Activated CD8-positive, alpha-beta T cell treated with anti-CD3 and anti-CD28 coated beads, Interleukin-2, amount 10 ng/mL, durations not matched to agents 7 days and 5 days (primary cell): Measurements from ENCODE around the gene ZNF594. TPM values are rescaled to one million over a fixed set of nuclear protein-coding genes. Genes with fewer than 3 reads are reported as not detected.
"Not testable (repeated sequence)": the region's sequence is repeated elsewhere in the genome, so short reads cannot be mapped to it uniquely, and the experiment has no call there.

Experiments
- ATAC-seq: fragments of 150-1000 bp; cut with Tn5 transposase; one replicate; pipeline ENCODE4 v1.10.0; 2021; ENCODE audit warnings: moderate library complexity
- CTCF ChIA-PET: fragments of 350-600 bp; sonication (Branson Sonifier 250); formaldehyde crosslinking; loops from one replicate; lab custom pipeline; 2021; ENCODE audit warnings: antibody characterized with exemption; lab: Charles Lee
- POLR2A ChIA-PET: fragments of 350-600 bp; sonication (Branson Sonifier 250); formaldehyde crosslinking; loops from one replicate; lab custom pipeline; 2021; ENCODE audit warnings: antibody characterized with exemption; lab: Charles Lee
- DNase-seq: peaks from one replicate; pipeline ENCODE4 v3.0.0-alpha.2; 2020
- H3K27ac Mint-ChIP-seq: one replicate; pipeline ENCODE4 v1.8.0; 2021; ENCODE audit warnings: mild to moderate bottlenecking, mixed read lengths
- H3K27me3 Mint-ChIP-seq: one replicate; pipeline ENCODE4 v1.8.0; 2021; ENCODE audit warnings: low read depth, mixed read lengths
- H3K36me3 Mint-ChIP-seq: one replicate; pipeline ENCODE4 v1.8.0; 2021; ENCODE audit warnings: low read depth, mixed read lengths
- H3K4me1 Mint-ChIP-seq: one replicate; pipeline ENCODE4 v1.8.0; 2021; ENCODE audit warnings: low read depth, mixed read lengths
- H3K4me3 Mint-ChIP-seq: one replicate; pipeline ENCODE4 v1.8.0; 2021; ENCODE audit warnings: mild to moderate bottlenecking, mixed read lengths
- H3K9me3 Mint-ChIP-seq: one replicate; pipeline ENCODE4 v1.8.0; 2022; ENCODE audit warnings: mixed read lengths; ENCODE audit not compliant: insufficient read depth
- total RNA-seq, 2 experiments: library from RNA; stranded (reverse); gene quantifications; one replicate each; pipeline ENCODE4 v1.2.3, GENCODE V29; 2021

Gene ZNF594
- total RNA-seq, 2 experiments from 2014 or later: 11.8 to 12.7 TPM

DNA sequence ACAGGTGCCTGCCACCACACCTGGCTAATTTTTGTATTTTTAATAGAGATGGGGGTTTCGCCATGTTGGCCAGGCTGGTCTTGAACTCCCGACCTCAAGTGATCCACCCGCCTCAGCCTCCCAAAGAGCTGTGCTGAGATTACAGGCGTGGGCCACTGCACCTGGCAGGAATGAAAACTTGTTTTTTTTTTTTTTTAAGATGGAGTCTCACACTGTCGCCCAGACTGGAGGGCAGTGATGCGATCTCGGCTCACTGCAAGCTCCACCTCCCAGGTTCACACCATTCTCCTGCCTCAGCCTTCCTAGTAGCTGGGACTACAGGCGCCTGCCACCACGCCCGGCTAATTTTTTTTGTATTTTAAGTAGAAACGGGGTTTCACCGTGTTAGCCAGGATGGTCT, 30.2 kb upstream of the ZNF594 start:
- CTCF ChIA-PET, H3K27ac Mint-ChIP-seq, H3K27me3 Mint-ChIP-seq, H3K9me3 Mint-ChIP-seq, H3K4me3 Mint-ChIP-seq, DNase-seq, H3K36me3 Mint-ChIP-seq, POLR2A ChIA-PET, ATAC-seq: not testable (repeated sequence)
- H3K4me1 Mint-ChIP-seq: peaks cover 24% of the 10 kb centered on the region

GRCh38 chr17:5220074-5220473, 28.4 kb upstream of the ZNF594 start:
- no peaks in the 10 kb centered on the region for H3K27me3 Mint-ChIP-seq
- CTCF ChIA-PET: interaction anchor here (1.2 kb wide), 1 partner anchor 18 kb away, joined by 3 read pairs; no protein-coding TSS in a partner anchor
- H3K27ac Mint-ChIP-seq: no peak overlapping the region
- H3K4me1 Mint-ChIP-seq: peaks cover 9% of the 10 kb centered on the region
- H3K36me3 Mint-ChIP-seq: no peaks in the 10 kb centered on the region
- no peaks in the 10 kb centered on the region for H3K9me3 Mint-ChIP-seq
- no peak overlapping the region for H3K4me3 Mint-ChIP-seq
- ATAC-seq (no peak), DNase-seq (no peak)
- POLR2A ChIA-PET: no interaction called here

DNA sequence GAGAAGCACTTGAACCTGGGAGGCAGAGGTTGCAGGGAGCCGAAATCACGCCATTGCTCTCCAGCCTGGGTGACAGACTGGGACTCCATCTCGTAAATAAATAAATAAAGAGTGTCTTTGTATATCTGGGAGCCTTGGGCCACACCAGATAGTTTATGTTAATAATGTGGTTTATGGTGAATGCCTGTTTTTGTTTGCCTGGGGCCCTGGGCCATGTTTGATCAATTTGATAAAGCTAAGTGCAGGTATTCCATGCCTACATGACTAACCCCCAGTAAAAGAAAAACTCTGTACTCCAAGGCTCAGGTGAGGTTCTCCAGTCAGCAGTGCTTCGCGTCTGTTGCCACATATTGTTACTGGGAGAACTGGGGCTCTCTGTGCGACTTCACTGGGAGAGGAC, 27.9 kb upstream of the ZNF594 start:
- no peaks in the 10 kb centered on the region for H3K9me3 Mint-ChIP-seq
- ATAC-seq: no peak
- CTCF ChIA-PET: no interaction called here
- no peaks in the 10 kb centered on the region for H3K27me3 Mint-ChIP-seq
- no peak for DNase-seq
- no peak overlapping the region for H3K4me3 Mint-ChIP-seq
- peaks cover 9% of the 10 kb centered on the region for H3K4me1 Mint-ChIP-seq
- POLR2A ChIA-PET: no interaction called here
- no peaks in the 10 kb centered on the region for H3K36me3 Mint-ChIP-seq
- H3K27ac Mint-ChIP-seq: no peak overlapping the region

- DNase-seq, H3K4me3 Mint-ChIP-seq, H3K27me3 Mint-ChIP-seq, H3K4me1 Mint-ChIP-seq, H3K27ac Mint-ChIP-seq, ATAC-seq, POLR2A ChIA-PET, CTCF ChIA-PET, H3K9me3 Mint-ChIP-seq, H3K36me3 Mint-ChIP-seq: not testable (repeated sequence)
These were observed 25.9 kb upstream of the ZNF594 start for GRCh38 chr17:5217562-5217961.

GRCh38 chr17:5211458-5211857, 19.8 kb upstream of the ZNF594 start:
- no peaks in the 10 kb centered on the region for H3K4me1 Mint-ChIP-seq
- DNase-seq (no peak), ATAC-seq (no peak)
- H3K4me3 Mint-ChIP-seq: no peak overlapping the region
- no peaks in the 10 kb centered on the region for H3K36me3 Mint-ChIP-seq
- no peaks in the 10 kb centered on the region for H3K27me3 Mint-ChIP-seq
- ChIA-PET CTCF (interaction anchor here (0.9 to 1.4 kb wide), 2 partner anchors 10 to 17 kb away, joined by 3 read pairs; no protein-coding TSS in a partner anchor), POLR2A (no interaction called here)
- no peak overlapping the region for H3K27ac Mint-ChIP-seq
- no peaks in the 10 kb centered on the region for H3K9me3 Mint-ChIP-seq

DNA sequence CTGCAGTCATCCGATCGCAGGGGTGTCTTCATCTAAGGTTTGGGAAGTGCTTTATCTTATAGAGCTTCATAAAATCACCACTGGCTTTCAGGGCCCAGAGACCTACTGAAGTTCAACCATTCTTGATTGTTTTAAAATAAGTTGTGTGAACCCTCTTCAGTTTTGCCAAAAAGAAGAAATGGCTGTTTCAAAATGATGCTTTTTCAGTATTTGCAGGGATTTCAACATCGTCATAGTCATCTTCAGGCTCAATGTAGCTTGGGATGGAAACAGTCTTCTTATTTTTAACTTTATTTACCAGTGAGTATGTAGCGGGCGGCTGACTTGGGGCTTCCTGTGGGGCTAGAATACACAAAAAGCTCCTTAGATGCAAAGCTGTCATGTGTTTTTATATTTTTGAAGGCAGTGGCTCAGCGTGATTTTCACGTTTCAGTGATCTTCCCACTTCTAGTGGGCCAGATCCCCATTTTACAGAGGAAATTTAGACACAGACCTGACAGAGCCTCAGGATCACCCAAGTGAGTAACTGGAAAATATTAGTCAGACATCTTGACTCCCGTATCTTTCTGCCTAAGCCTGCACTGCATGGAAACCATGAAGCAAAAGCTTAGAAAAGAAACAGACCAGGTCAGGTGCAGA, 19.1 kb upstream of the ZNF594 start:
- ATAC-seq: no peak
- no peak for DNase-seq
- H3K9me3 Mint-ChIP-seq: no peaks in the 10 kb centered on the region
- H3K27me3 Mint-ChIP-seq: no peaks in the 10 kb centered on the region
- no peaks in the 10 kb centered on the region for H3K36me3 Mint-ChIP-seq
- no peak overlapping the region for H3K27ac Mint-ChIP-seq
- no peaks in the 10 kb centered on the region for H3K4me1 Mint-ChIP-seq
- ChIA-PET CTCF (no interaction called here), POLR2A (no interaction called here)
- H3K4me3 Mint-ChIP-seq: no peak overlapping the region

DNA sequence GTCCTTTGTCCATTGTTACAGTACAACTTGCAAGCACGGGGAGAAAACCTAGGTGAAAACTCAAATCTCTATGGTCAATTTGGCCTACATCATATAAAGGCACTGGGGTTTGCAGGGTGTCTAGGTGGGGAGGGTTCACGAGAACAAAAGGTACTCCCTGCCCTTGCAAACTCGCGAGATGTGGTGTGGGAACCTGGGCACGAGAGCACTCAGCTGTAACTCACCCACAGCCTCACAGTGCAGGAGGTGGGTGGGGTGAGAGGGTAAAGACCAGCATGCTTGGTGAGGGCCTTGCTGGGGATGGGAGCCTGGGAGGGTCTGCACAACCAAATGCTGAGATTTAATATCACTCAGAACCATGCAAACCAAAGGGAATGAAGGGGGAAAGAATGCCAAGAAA, 18.4 kb upstream of the ZNF594 start:
- H3K27ac Mint-ChIP-seq: no peak overlapping the region
- POLR2A ChIA-PET: no interaction called here
- DNase-seq (no peak), ATAC-seq (no peak)
- no peaks in the 10 kb centered on the region for H3K27me3 Mint-ChIP-seq
- no peak overlapping the region for H3K4me3 Mint-ChIP-seq
- CTCF ChIA-PET: no interaction called here
- no peaks in the 10 kb centered on the region for H3K4me1 Mint-ChIP-seq
- no peaks in the 10 kb centered on the region for H3K36me3 Mint-ChIP-seq
- no peaks in the 10 kb centered on the region for H3K9me3 Mint-ChIP-seq

DNA sequence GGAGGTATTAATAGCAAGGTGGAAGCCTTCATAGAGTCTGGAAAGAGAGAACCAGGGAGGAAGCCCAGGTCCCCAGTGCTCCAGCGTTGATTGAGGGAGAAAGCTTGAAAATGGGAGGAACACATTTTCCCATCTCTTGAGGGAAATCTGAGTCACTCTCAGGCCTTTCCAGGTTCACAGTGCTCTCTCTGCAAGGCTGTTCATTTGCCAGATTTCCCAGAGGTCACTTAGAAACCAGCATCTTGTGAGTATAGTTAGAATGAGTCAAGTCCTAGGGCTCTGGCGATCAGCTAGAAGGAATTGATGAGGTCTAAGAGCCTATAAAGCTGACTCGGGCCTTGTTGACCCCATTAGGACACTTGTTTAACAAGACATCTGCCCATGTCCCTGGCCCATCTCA, 17.7 kb upstream of the ZNF594 start:
- no peak for DNase-seq
- Mint-ChIP-seq H3K27ac (no peak overlapping the region), H3K4me3 (no peak overlapping the region), H3K4me1 (no peaks in the 10 kb centered on the region), H3K36me3 (no peaks in the 10 kb centered on the region), H3K27me3 (no peaks in the 10 kb centered on the region), H3K9me3 (no peaks in the 10 kb centered on the region)
- no peak for ATAC-seq
- ChIA-PET POLR2A (no interaction called here), CTCF (no interaction called here)

DNA sequence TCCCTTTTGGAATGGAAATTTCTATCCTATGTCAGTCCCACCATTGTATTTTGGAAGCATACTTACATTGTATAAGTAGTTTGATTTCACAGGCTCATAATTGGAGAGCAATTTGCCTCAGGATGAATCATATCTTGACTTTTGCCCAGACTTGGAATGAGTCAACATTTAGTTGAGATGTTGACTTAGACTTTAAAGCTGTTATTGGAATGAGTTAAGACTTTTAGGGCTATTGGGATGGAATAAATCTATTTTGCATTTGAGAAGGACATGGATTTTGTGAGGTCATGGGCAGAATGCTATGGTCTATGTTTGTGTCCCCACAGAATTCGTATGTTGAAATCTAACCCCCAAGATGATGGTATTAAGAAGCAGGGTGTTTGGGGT, 12.2 kb upstream of the ZNF594 start:
- Mint-ChIP-seq H3K27me3 (no peaks in the 10 kb centered on the region), H3K27ac (no peak overlapping the region), H3K4me3 (no peak overlapping the region), H3K4me1 (no peaks in the 10 kb centered on the region), H3K9me3 (no peaks in the 10 kb centered on the region), H3K36me3 (no peaks in the 10 kb centered on the region)
- CTCF ChIA-PET: no interaction called here
- DNase-seq: no peak
- no peak for ATAC-seq
- POLR2A ChIA-PET: no interaction called here

- DNase-seq (no peak), ATAC-seq (no peak)
- Mint-ChIP-seq H3K27me3 (no peaks in the 10 kb centered on the region), H3K9me3 (no peaks in the 10 kb centered on the region), H3K27ac (no peak overlapping the region), H3K36me3 (no peaks in the 10 kb centered on the region), H3K4me3 (no peak overlapping the region), H3K4me1 (peaks cover 3% of the 10 kb centered on the region)
- CTCF ChIA-PET: no interaction called here
- POLR2A ChIA-PET: no interaction called here
These were observed 11.7 kb upstream of the ZNF594 start for GRCh38 chr17:5203178-5203907.

DNA sequence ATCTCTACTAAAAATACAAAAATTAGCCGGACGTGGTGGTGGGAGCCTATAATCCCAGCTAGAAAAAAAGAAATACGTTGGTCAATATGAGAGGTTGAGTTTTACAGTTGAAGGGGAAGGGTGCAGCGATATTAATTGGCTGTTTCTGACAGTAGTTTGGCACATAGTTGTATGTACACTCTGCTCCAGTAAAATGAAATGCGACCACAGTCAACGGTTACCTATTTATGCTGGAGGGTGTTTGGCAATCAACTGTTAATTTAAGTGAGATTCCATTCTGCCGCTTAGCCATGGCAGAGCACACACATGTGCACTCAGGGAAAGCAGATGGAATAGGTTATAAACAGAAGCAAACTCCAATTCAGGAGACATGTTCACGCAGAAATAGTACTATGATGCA, 9.3 kb upstream of the ZNF594 start:
- DNase-seq: no peak
- no peaks in the 10 kb centered on the region for H3K27me3 Mint-ChIP-seq
- no peak for ATAC-seq
- no peak overlapping the region for H3K4me3 Mint-ChIP-seq
- ChIA-PET POLR2A (no interaction called here), CTCF (interaction anchor here (1.0 to 1.3 kb wide), 2 partner anchors 9 to 11 kb away, joined by 3 read pairs; partner anchors contain the start of gene ZNF594)
- H3K4me1 Mint-ChIP-seq: peaks cover 8% of the 10 kb centered on the region
- no peaks in the 10 kb centered on the region for H3K9me3 Mint-ChIP-seq
- no peaks in the 10 kb centered on the region for H3K36me3 Mint-ChIP-seq
- no peak overlapping the region for H3K27ac Mint-ChIP-seq

DNA sequence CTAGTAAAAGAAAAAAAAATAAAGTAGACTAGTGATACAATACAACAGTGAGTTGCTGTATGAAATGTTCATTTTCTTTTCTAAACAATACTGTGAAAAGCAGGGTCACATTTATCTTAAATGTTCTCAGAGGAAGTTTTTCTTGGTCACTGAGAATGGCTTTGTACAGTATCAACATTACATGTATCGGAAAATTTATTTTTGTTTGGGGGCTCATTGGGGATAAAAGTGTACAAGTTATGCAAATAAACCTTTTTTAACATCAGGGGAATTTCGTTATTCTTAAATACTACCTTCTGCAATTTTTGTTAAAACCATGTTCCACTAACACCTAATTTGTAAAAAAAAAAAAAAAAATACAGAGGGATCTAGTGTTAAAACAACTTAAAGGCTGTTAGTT, 8.7 kb upstream of the ZNF594 start:
- Mint-ChIP-seq H3K4me1 (peaks cover 8% of the 10 kb centered on the region), H3K4me3 (no peak overlapping the region), H3K27ac (no peak overlapping the region), H3K27me3 (no peaks in the 10 kb centered on the region), H3K9me3 (no peaks in the 10 kb centered on the region), H3K36me3 (no peaks in the 10 kb centered on the region)
- ChIA-PET CTCF (interaction anchor here (0.7 to 1.3 kb wide), 2 partner anchors 8 to 20 kb away, joined by 3 read pairs; partner anchors contain the start of gene ZNF594), POLR2A (no interaction called here)
- no peak for DNase-seq
- no peak for ATAC-seq
